Mesenchymal stem cell (in vitro differentiated cells and primary cell): ENCODE results near the gene LTBP2.
"Not testable (repeated sequence)": the region's sequence is repeated elsewhere in the genome, so short reads cannot be mapped to it uniquely, and the experiment has no call there.

Experiments
- DNase-seq: peaks from one replicate; pipeline ENCODE4 v3.0.0-alpha.2; 2013
- H2AFZ ChIP-seq: one replicate; pipeline ENCODE4 v1.6.1; 2013; ENCODE audit warnings: low read depth, mild to moderate bottlenecking, control low read depth, inconsistent platforms, low read length, moderate library complexity
- H2AK5ac ChIP-seq: 2 replicates; pipeline ENCODE4 v1.6.1; 2013; ENCODE audit warnings: low read length, moderate library complexity, mild to moderate bottlenecking, inconsistent platforms; ENCODE audit not compliant: severe bottlenecking
- H2BK120ac ChIP-seq: one replicate; pipeline ENCODE4 v1.6.1; 2013; ENCODE audit warnings: low read depth, mild to moderate bottlenecking, inconsistent platforms, low read length, moderate library complexity
- H2BK12ac ChIP-seq, 2 experiments: one replicate each; pipeline ENCODE4 v1.6.1; 2013; ENCODE audit warnings: inconsistent platforms in 2 of 2, low read length in 2 of 2, mild to moderate bottlenecking in 2 of 2, moderate library complexity in 2 of 2, control low read depth in 1 of 2
- H2BK15ac ChIP-seq: one replicate; pipeline ENCODE4 v1.6.1; 2013; ENCODE audit warnings: mild to moderate bottlenecking, low read depth, inconsistent platforms; ENCODE audit not compliant: poor library complexity, severe bottlenecking
- H2BK5ac ChIP-seq: 2 replicates; pipeline ENCODE4 v1.6.1; 2013; ENCODE audit warnings: low read depth, mild to moderate bottlenecking, low read length, control low read depth, inconsistent platforms; ENCODE audit not compliant: poor library complexity, severe bottlenecking
- H3K14ac ChIP-seq, 2 experiments: one replicate each; pipeline ENCODE4 v1.6.1; 2013; ENCODE audit warnings: inconsistent platforms in 2 of 2, low read length in 2 of 2, control low read depth in 1 of 2, mild to moderate bottlenecking in 1 of 2, moderate library complexity in 1 of 2
- H3K18ac ChIP-seq, 2 experiments: one replicate each; pipeline ENCODE4 v1.6.1; 2013; ENCODE audit warnings: inconsistent platforms in 2 of 2, low read length in 2 of 2, control low read depth in 1 of 2, low read depth in 1 of 2, mild to moderate bottlenecking in 1 of 2
- H3K23ac ChIP-seq, 2 experiments: one replicate each; pipeline ENCODE4 v1.6.1; 2013; ENCODE audit warnings: inconsistent platforms in 2 of 2, low read length in 2 of 2, mild to moderate bottlenecking in 2 of 2, moderate library complexity in 2 of 2, control low read depth in 1 of 2
- H3K27ac ChIP-seq: 2 replicates; pipeline ENCODE4 v1.5.1; 2013; ENCODE audit warnings: mild to moderate bottlenecking, moderate library complexity, low read length, control low read depth, inconsistent platforms; ENCODE audit not compliant: poor library complexity, severe bottlenecking
- H3K27me3 ChIP-seq, 2 experiments: 2 replicates each; pipeline versions ENCODE4 v1.6.1 to v1.7.0; 2013; ENCODE audit warnings: low read length in 2 of 2, mild to moderate bottlenecking in 2 of 2, moderate library complexity in 2 of 2, control low read depth in 1 of 2, inconsistent platforms in 1 of 2; ENCODE audit not compliant: control insufficient read depth in 1 of 2, insufficient read depth in 1 of 2
- H3K36me3 ChIP-seq, 2 experiments: 2 replicates each; pipeline versions ENCODE4 v1.6.1 to v1.7.0; 2013; ENCODE audit warnings: low read length in 2 of 2, control low read depth in 1 of 2, inconsistent platforms in 1 of 2, low read depth in 1 of 2, mild to moderate bottlenecking in 1 of 2; ENCODE audit not compliant: insufficient read depth in 2 of 2, control insufficient read depth in 1 of 2
- H3K4ac ChIP-seq, 2 experiments: one replicate each; pipeline ENCODE4 v1.6.1; 2013; ENCODE audit warnings: inconsistent platforms in 2 of 2, low read length in 2 of 2, mild to moderate bottlenecking in 2 of 2, moderate library complexity in 2 of 2, control low read depth in 1 of 2, low read depth in 1 of 2
- H3K4me1 ChIP-seq: 2 replicates; pipeline ENCODE4 v1.6.1; 2013; ENCODE audit warnings: low read depth, low read length, control low read depth; ENCODE audit not compliant: control insufficient read depth, insufficient read depth
- H3K4me2 ChIP-seq: 2 replicates; pipeline ENCODE4 v1.6.1; 2013; ENCODE audit warnings: low read length, mild to moderate bottlenecking, inconsistent platforms; ENCODE audit not compliant: poor library complexity, severe bottlenecking
- H3K4me3 ChIP-seq, 2 experiments: 2 replicates each; pipeline versions ENCODE4 v1.5.1 to v1.7.0; 2013; ENCODE audit warnings: low read length in 2 of 2, mild to moderate bottlenecking in 2 of 2, control low read depth in 1 of 2, low read depth in 1 of 2; ENCODE audit not compliant: insufficient read depth in 1 of 2
- H3K79me1 ChIP-seq: replicated peaks from 2 replicates; pipeline ENCODE4 v1.6.1; 2013; ENCODE audit warnings: mild to moderate bottlenecking, control low read depth, low read length, inconsistent platforms; ENCODE audit not compliant: poor library complexity, severe bottlenecking
- H3K9ac ChIP-seq: 2 replicates; pipeline ENCODE4 v1.7.0; 2013; ENCODE audit warnings: mild to moderate bottlenecking, low read length, moderate library complexity
- H3K9me3 ChIP-seq: 2 replicates; pipeline ENCODE4 v1.7.0; 2013; ENCODE audit warnings: mild to moderate bottlenecking, low read length; ENCODE audit not compliant: control insufficient read depth
- H4K8ac ChIP-seq: one replicate; pipeline ENCODE4 v1.6.1; 2013; ENCODE audit warnings: inconsistent platforms, mild to moderate bottlenecking, low read length, moderate library complexity
- H4K91ac ChIP-seq: one replicate; pipeline ENCODE4 v1.6.1; 2013; ENCODE audit warnings: mild to moderate bottlenecking, low read length, inconsistent platforms
- WGBS: methylation state at CpG from one replicate; pipeline ENCODE4 v1.1.7; 2013; ENCODE audit warnings: mixed read lengths; 5-methylcytosine and 5-hydroxymethylcytosine counted together

The LTBP2 gene

DNA sequence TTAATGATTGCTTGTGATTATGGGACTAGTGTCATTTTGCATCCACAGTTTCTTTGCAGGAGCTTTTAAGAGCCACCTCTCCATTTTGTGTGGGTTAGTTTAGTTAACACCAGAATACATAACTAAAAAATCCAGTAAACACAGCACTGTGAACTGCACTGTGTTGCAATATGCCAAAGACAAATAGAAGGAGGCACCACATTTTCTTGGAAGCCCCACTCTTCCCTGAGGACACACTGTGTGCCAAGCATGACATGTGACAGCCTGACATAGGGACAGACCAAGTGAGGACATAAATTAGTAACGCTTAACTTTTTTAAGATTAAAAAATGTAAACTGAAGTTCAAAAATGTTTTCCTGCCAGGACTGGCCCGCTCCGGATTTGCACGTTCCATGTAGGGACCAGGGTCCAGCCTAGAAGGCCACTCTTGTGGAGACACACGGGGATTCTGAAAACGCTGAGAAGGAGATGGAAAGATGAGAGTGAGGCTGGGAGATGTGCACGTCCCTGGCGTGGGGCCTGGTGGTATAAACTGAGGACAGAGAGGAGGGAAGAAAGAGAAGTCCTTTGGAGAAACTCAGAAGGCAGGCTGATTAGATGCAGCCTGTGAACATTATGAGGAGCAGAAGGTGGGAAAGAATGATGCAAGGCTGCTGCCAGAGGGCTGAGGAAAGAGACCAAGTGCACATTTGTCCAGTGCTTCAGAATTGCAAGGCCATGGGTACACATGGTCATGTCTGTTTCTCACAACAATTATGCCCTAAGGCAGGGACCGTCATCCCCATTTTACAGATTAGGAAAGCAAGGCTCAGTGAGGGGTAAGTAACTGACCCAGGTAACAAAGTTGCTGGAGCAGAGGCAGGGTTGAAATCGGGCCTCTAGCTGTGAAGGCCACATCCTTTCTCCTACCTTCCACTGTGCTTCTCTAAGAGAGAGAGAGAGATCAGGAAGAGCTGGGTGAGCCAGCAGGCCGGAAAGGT lies 73.3 kb downstream of the LTBP2 start:
- no peak overlapping the region for H3K4me2 ChIP-seq
- no peak for DNase-seq
- H3K4me1 ChIP-seq: peaks cover 4% of the 10 kb centered on the region
- no peak overlapping the region for H3K14ac ChIP-seq
- 95% methylated on average over 9 of the region's 11 CpGs for WGBS
- H4K8ac ChIP-seq: no peak overlapping the region
- no peak overlapping the region for H4K91ac ChIP-seq
- no peak overlapping the region for H3K9ac ChIP-seq
- H2BK15ac ChIP-seq: no peak overlapping the region
- H3K36me3 ChIP-seq: peaks cover 58 to 84% of the 10 kb centered on the region in 2 experiments
- H3K27ac ChIP-seq: no peak overlapping the region
- no peak overlapping the region for H2AK5ac ChIP-seq
- H3K18ac ChIP-seq: no peak overlapping the region
- no peak overlapping the region for H2BK5ac ChIP-seq
- H3K9me3 ChIP-seq: no peaks in the 10 kb centered on the region
- no peak overlapping the region for H2BK120ac ChIP-seq
- no peak overlapping the region for H2BK12ac ChIP-seq
- no peak overlapping the region for H3K23ac ChIP-seq
- no peak overlapping the region for H3K4me3 ChIP-seq
- H3K4ac ChIP-seq: no peak overlapping the region
- H3K79me1 ChIP-seq: peaks cover 19% of the 10 kb centered on the region
- no peak overlapping the region for H2AFZ ChIP-seq
- H3K27me3 ChIP-seq: no peaks in the 10 kb centered on the region

DNA sequence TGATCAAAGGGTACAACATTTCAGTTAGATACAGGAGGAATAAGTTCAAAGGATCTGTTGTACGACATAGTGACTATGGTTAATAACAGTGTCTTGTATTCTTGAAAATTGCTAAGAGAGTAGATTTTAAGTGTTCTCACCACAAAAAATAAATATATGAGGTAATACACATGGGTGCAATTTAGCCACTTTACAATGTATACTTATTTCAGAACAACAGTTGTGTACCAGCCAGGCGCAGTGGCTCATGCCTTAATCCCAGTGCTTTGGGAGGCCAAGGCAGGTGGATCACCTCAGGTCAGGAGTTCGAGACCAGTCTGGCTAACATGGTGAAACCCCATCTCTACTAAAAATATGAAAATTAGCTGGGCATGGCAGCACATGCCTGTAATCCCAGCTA lies 75.7 kb downstream of the LTBP2 start:
- DNase-seq, H2AFZ ChIP-seq, H3K9me3 ChIP-seq, H3K4ac ChIP-seq, H3K9ac ChIP-seq, H4K91ac ChIP-seq, H3K27me3 ChIP-seq, H2BK15ac ChIP-seq, H2AK5ac ChIP-seq, H3K4me3 ChIP-seq, H3K4me2 ChIP-seq, H3K23ac ChIP-seq, H3K4me1 ChIP-seq, H3K14ac ChIP-seq, H3K18ac ChIP-seq, H2BK120ac ChIP-seq, H2BK12ac ChIP-seq, H4K8ac ChIP-seq, H2BK5ac ChIP-seq, H3K27ac ChIP-seq: not testable (repeated sequence)
- 88% methylated on average over 2 of the region's 3 CpGs for WGBS
- peaks cover 10% of the 10 kb centered on the region for H3K79me1 ChIP-seq
- H3K36me3 ChIP-seq: peaks cover 68 to 87% of the 10 kb centered on the region in 2 experiments

- Histone ChIP-seq H2AFZ (no peak overlapping the region), H4K91ac (no peak overlapping the region), H4K8ac (no peak overlapping the region), H3K27ac (no peak overlapping the region), H3K79me1 (peaks cover 10% of the 10 kb centered on the region), H3K9ac (no peak overlapping the region), H2AK5ac (no peak overlapping the region), H2BK120ac (no peak overlapping the region), H3K23ac (no peak overlapping the region), H3K14ac (no peak overlapping the region), H2BK12ac (no peak overlapping the region), H3K18ac (no peak overlapping the region), H3K36me3 (peaks cover 71 to 87% of the 10 kb centered on the region in 2 experiments), H3K27me3 (no peaks in the 10 kb centered on the region), H3K9me3 (no peaks in the 10 kb centered on the region), H3K4me2 (no peak overlapping the region), H2BK5ac (no peak overlapping the region), H3K4me1 (peaks cover 8% of the 10 kb centered on the region), H3K4me3 (no peak overlapping the region), H3K4ac (no peak overlapping the region), H2BK15ac (no peak overlapping the region)
- no peak for DNase-seq
- 74% methylated on average over 9 of the region's 10 CpGs for WGBS
These were observed 76.2 kb downstream of the LTBP2 start for GRCh38 chr14:74535756-74536325.

DNA sequence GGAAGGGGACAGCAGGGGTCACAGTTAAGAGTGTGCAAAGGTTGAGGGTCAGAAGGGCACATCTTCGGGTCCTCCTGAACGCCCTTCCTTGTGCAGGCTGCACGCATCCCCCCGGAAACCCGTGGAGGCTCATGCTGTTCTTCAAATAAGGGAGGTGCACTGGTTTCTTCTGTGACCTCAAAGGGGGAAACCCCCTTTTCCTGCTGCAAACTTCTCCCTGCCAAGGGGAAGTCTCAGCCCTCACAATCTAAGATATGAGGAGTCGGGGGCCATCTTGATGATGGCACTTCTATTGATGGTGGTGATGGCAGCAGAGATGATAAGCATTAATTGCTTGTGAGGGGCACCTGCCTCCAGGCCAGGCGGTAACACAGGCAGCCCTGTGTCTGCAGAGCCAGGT lies 78.5 kb downstream of the LTBP2 start:
- H3K4me3 ChIP-seq: no peak overlapping the region
- no peak overlapping the region for H3K23ac ChIP-seq
- DNase-seq: no peak
- peaks cover 10% of the 10 kb centered on the region for H3K79me1 ChIP-seq
- H3K4me1 ChIP-seq: peaks cover 8% of the 10 kb centered on the region
- 90% methylated on average over 7 of the region's 7 CpGs for WGBS
- no peaks in the 10 kb centered on the region for H3K27me3 ChIP-seq
- H3K9me3 ChIP-seq: no peaks in the 10 kb centered on the region
- H2BK12ac ChIP-seq: no peak overlapping the region
- no peak overlapping the region for H4K91ac ChIP-seq
- H3K14ac ChIP-seq: no peak overlapping the region
- H2AK5ac ChIP-seq: no peak overlapping the region
- no peak overlapping the region for H3K9ac ChIP-seq
- no peak overlapping the region for H2BK5ac ChIP-seq
- H3K36me3 ChIP-seq: peaks cover 74 to 91% of the 10 kb centered on the region in 2 experiments
- H2AFZ ChIP-seq: no peak overlapping the region
- H3K4ac ChIP-seq: no peak overlapping the region
- no peak overlapping the region for H3K18ac ChIP-seq
- H2BK120ac ChIP-seq: no peak overlapping the region
- H3K27ac ChIP-seq: no peak overlapping the region
- H3K4me2 ChIP-seq: no peak overlapping the region
- H2BK15ac ChIP-seq: no peak overlapping the region
- no peak overlapping the region for H4K8ac ChIP-seq
